NK-92 treated with Interleukin-12 subunit alpha and Interleukin-12 subunit beta, amount 100 ng/mL, for 24 hours (cell line): ENCODE data around the gene SRGAP2C.
"Not testable (repeated sequence)": the region's sequence is repeated elsewhere in the genome, so short reads cannot be mapped to it uniquely, and the experiment has no call there.

Source experiments
- DNase-seq: peaks from one replicate; lab custom pipeline; 2025; lab: John Stamatoyannopoulos, UW

The SRGAP2C gene

DNA sequence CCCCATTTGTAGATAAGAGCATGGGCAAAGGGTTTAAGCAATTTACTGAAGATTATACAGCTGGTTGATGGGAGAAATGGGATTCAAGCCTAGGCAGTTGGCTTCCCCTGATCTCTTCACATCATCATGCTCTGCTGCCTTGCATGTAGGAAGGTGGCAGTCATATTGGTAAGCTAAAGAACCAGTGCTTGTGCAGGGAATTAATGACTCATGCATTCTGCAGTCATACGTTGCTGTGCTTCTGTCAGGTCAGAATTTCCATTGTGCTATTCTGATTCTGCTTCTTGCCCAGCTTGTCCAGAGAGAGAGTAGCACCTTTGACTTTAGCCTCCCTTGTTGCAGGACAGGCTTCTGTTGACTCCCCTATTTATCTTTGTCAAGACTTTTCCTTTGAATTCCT, 153.2 kb downstream of the SRGAP2C start:
- not testable (repeated sequence) for DNase-seq

DNA sequence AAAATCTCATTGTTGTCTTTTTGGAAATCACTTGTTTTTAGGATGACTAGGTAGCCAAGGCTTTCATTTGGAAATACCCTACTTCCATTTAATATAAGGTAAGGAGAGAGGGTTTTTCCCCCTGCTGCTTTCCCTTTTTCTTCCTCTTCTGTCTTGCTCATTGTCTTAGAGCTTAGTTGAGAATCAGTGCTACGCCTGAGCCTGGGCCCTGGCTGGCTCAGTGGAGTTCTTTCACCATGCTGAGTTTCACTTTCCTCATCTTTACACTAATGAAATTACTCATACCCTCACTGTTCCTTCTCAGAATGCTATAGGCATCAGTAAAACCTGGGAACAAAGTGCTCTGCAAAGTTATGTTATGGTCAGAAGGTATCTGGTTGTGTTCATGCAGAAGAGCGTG, 154.8 kb downstream of the SRGAP2C start:
- DNase-seq = not testable (repeated sequence)

DNA sequence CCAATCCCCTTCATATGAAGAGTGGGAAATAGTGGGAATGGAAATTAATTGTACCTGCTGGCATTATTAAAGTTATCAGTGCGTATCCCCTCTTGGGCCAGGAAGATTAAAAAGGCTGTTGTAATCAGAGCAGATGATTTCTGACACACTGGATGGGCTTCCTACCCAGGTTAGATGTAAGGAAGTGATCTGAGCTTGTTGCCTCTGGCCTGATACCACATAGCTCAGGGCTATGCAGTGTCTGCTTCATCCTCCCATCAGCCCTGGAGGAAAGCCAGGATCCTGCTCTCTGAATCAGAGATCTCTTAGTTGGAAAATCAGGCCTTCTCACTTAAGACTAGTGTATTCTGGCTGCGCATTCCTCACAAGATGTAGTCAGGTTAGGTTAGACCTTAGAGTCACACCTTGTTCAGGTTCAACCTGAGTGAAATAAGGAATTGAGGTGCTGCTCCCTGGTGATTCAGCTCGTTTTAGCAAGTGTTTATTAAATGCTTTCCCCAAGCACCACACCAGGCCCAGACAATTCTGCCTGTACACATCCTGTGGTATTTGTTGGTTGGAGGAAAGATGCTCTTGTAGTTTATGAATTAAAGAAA, 158.6 kb downstream of the SRGAP2C start:
- not testable (repeated sequence) for DNase-seq

DNA sequence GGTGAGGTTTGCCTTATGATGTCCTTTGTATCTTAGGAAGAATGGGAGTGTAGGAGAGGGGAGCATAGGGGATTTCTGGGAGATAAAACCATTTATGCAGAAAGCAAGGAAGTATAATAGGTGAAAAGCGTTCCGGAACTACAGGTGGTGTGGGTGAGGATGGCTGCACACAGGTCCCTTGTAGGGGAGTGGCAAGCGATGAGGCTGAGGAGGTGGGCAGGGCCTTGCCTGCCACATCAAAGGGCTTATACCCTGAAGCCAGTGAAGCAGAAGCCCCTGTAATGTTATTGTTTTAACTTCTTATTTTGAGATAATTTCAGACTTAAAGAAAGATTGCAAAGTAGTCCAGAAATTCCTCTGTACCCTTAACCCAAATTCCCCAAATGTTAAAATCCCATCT, 159.6 kb downstream of the SRGAP2C start:
- not testable (repeated sequence) for DNase-seq

DNA sequence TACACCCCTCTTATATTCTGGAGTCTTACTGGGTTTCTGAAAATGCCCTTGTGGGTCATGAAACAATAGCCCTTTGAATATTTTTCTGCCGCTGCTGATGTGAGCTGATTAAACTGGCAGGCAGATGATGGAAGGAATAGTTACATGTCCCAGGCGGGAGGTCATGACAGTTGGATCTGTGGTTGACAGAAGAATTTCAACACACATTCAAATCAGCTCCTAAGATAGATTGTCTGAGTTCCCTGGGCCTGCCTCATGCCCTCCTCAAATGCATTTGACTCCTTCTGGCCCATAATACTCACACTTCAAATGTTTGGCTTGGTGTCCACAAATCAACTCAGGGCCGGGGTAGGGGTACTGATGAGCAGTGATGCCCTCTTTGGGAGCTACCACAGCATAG, 161.9 kb downstream of the SRGAP2C start:
- DNase-seq = not testable (repeated sequence)

DNA sequence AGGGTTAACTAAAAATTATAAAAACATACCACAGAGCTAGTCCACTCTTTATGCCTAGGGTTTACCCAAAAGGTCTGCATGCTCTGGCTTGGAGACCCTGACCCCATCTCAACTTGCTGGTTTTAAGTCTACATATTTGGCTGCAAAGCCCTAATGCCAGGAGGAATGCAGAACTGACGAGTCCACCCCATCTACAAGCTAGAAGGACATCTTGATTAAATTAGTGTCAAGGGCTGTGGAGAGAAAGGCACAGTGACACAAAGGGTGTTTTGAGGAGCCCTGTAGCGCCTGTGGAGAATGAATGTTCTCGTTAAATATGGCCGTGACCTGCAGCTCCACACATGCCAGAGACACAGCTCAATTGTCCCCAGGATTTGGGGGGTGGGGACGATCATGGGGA, 162.7 kb downstream of the SRGAP2C start:
- not testable (repeated sequence) for DNase-seq

DNA sequence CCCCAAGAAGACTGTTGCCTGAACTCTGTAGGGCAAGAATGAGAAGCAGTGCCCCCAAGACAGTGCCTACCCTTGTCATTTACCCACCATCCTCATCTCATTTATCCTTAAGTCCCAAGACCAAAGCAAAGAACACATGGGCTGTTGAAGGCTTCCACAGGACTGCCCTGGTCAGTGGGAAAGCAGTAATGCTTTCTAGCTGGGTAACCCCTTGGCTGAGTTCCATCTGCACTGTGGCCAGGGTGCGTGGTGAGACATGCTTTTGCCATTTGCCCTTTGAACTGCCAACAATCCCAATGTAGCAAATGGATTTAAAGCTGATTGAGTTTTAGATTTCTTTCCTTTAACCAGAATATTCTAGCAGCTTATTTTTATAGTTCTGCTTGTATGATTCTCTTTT, 163.3 kb downstream of the SRGAP2C start:
- not testable (repeated sequence) for DNase-seq

DNA sequence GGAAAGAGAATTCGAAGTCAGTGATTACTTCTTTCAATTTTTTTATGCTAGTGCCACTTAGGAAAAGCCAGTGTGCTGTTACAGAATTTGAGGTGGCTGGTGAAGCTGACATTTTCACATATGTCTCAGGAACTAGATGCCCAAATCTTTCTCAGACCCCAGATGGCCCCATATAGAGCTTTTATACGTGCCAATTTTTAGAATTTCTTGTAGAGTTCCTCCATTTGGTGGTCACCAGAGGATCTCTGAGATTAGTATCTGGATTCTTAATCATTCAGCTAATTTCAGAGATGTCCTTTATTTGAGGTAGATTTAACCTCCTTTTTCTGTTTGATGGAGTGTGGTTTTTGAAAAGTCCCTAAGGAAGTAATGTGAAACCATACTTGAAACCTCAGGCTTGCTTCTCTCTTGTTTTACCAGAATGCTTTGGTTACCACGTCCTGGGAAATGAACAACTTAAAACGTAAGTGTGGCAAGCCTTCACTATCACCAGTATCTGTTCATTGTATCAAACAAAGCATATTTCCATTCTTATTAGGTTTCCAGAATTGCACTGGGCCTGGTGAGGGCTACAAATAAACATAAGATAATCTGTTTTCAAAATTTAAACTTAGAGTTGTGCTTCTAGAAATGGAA, 164.7 kb downstream of the SRGAP2C start:
- not testable (repeated sequence) for DNase-seq

DNA sequence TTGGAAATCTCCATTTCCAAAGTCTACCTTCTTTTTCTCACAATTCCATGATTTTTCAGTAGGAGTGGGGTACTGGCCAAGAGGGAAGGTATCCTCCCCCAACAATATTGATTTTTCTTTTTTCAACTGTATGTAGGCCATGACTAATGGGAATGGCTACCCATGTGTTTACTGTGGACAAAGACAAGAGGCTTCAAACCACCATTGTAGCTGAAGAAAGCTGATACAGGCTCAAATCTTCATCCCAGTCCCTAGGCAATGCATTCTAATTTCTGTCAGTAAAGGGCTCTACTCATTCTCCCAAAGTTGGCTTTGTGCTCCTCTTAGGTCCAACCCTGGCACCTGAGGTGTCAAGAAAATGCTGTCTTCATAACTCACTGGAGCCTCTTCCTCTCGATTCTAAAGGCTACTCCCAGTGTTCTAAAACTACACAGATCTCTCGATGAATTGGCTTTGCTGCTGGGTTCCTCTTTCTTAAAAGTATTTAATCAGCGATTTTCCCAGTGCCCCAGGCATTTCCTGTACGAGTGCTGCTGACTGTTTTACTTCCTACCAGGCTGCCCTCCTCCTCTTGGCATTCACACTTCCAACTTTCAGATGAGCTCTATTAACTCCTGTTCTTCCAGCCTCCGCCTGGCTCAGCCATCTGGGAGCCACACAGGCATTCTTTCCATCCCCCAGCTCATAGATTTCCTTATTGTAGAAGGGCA, 171.1 kb downstream of the SRGAP2C start:
- not testable (repeated sequence) for DNase-seq

DNA sequence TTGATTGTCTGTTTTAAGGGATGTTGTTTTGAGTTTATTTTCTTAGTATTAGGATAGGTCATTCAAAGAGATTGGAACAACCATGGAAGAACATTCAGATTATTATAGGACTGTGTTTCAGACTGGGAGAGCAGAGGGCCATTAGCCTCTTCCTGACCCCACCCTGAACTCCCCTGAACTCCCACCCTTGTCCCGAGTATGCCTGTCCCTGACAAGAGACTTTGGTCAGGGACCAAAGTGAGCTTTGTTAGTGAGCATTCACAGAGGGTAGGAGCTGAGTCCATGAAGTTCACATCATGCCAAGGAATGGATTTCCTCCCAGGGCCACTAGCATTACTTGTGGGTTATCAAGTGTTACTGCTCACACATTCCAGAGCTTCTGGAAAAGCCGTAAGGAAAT, 172.0 kb downstream of the SRGAP2C start:
- not testable (repeated sequence) for DNase-seq

DNA sequence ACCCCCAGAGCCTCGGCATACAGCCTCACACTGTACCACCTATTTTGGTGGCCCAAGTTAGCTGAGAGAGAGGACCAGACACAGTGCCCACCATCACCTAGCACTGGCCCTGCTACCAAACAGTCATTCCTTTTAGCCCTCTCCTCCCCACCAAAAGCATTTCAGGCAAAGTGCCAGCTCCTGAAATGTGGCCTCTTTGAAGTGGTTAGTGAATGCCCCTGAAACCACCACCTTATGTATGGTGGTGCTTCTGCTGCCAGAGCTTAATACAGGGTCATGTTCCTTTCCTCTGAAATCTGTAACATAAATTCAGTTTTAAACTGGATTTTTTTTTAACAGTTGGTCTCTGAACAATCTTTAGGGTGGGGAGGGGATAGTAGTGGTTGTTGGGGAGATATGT, 175.8 kb downstream of the SRGAP2C start:
- DNase-seq = not testable (repeated sequence)

DNA sequence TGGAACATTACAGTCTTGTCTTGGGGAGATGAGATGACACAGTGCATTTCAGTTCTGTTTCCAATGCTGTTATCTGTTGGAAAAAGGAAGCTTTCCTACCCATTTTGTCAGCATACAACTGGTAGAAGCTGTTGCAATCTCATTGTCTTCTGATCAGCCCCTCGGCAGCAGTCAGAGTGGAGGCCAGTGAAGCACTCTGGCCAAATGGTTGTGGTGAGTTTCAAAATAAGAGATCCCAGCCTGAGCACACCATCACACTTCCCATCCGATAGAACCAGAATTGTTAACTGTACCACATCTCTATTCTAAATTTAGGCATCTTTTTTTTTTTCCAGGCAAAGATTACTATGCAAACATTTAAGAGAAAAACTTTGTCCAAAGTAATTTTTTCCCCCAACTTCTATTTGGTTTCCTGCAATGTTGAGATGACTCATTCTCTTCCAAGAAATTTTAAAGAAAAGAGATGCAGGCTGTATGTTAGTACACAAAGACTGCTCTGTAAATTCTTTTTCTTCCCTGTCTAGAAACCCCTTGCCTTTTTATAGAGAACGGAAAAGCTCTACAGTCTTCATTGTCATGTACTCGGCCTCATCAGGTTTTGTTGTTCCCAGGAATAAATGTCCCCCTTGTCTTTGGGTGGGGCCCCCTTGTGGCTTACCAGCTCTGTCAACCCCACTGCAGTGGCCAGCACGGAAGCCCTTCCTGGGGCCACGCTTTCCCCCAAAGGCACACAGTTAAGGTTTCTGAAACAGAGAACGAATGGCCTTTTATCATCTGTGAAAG, 176.9 kb downstream of the SRGAP2C start:
- DNase-seq = not testable (repeated sequence)

DNA sequence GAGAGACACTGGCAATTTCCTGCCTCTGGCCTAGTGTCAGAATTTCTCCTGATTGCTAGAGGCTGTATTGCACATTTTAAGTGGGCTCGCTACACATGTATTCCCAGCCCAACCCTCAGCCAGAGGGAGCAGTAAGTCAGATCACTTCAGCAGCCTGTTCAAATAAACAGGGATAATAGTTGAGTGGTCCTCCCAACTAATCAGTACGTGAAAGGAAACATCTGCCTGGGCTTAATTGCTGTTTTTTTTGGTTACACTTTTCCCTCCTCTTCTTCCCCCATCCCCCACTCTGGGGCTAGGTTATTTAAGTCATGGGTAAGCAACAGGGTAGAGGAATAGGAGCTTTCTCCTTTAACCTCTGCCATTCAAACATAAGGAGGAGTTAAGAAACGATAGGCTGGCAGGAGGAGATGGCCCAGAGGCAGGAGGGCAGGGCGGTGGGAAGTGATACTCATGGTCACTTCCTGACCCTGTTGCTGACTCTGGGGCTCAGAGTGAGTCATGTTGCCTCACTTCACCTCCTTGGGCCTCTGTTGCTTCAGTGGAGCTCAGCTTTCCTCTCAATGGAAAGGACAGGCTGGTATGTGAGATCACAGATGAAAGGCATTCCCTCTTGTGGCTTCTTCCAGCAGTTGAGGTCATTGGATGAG, 177.6 kb downstream of the SRGAP2C start:
- not testable (repeated sequence) for DNase-seq

DNA sequence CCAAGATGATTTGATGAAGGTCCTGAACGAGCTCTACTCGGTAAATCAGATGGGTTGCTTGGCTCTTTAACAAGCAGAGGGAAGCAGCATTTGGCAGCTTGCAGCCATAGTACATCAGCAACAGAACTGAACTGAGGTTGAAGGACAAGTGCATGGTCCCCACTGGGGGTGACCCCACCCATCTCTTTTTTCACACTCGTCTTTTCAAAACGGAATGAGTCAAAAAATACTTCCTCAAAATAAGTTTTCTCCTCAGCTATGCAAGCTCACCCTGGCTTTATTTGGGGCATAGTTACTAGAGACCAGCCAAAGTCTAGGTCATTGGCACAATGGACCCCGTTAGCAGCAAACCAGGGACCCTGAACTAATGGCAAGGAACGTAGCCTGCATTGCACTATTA, 180.5 kb downstream of the SRGAP2C start:
- DNase-seq = not testable (repeated sequence)

DNA sequence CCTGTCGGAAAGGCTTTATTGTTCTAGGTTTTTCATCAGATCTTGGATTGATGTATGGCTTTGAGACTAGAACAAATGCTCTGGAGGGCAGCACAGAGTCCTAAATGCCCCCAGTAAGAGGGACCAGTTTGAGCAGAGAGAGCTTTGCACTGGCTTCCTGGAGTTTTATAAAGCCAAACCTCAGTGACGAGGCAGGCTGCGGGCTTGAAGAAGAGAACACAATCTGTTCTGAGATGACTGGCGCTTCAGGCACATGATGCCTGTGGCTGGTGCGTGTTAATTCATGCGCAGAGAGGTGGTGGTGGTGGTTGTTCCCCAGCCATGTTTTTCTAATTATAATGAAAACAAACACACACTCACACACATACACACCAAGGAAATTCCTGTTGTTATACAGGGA, 180.9 kb downstream of the SRGAP2C start:
- DNase-seq = not testable (repeated sequence)

DNA sequence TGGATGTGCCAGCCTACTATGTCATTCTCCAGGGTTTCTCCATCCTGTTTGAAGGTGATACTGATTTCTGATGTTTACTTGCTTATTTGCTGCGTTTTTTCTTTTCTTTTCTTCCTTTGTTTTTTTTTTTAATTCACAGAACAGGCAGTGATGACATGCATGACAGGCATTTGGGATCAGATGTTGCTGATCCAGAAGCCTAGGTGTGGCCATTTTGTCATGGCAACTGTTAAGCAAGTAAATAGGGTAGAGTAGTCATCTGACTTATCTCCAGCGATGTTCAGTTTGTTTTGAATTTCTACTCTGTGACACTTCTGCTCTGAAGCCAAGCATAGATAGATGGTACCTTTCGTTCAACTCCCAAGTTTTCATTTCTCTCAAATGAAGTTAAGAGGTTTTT, 181.4 kb downstream of the SRGAP2C start:
- DNase-seq = not testable (repeated sequence)

DNA sequence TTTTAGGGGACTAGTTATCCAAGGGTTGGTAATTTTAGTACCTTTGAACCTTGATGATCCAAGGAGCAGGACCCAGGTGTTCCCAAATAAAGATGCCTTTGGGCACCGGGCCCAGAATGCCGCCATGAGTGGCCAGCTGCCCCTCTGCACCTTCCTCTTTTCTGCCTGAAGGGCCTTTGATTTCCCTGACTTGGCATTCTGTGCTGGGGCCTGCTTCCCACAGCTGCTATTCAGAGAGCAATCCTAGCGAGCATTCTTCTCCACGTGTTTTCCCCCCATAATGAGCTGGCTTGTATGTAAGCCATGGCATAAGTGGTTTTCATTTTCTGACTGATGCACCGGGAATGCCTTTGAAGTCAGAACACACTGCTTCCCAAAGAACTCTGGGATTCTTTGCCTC, 184.1 kb downstream of the SRGAP2C start:
- not testable (repeated sequence) for DNase-seq

DNA sequence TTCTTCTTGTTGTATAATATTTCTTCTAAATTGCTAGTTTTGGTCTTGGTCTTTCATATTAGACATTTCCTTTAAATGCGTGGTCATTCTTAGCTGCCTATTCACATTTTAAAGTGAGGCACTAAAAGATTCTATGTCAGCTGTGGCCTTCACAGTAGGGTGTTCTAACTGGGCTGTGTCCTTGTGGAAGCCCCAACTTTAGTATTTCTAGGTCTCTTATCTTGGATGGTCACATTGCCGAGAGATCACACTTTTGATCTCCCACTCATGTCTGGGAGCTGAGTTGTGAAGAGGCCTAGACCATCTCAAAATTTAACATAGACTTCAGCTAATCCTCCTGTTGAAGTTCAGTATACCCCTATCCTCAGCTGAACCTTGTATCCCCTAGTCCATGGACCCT, 185.2 kb downstream of the SRGAP2C start:
- not testable (repeated sequence) for DNase-seq

DNA sequence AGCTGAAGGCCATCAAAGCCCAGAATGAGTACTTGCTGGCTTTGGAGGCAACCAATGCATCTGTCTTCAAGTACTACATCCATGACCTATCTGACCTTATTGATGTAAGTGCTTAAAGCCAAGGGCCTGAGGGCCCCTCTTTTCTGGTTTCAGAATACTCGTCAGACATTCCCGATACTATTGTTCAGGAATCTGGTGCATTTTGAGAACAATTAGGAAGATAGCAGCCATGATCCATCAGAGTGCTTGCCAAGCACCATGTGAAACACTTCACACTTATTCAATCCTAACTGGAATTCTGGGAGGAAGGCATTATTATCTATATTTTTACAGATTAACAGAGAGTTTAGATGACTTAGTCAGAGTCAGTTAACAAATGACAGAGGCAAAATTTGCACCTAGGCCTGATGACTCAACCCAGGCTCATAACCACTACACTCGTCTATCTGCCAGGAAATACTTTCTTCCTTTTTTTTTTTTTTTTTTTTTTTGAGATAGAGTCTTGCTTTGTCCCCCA, 190.1 kb downstream of the SRGAP2C start:
- not testable (repeated sequence) for DNase-seq

DNA sequence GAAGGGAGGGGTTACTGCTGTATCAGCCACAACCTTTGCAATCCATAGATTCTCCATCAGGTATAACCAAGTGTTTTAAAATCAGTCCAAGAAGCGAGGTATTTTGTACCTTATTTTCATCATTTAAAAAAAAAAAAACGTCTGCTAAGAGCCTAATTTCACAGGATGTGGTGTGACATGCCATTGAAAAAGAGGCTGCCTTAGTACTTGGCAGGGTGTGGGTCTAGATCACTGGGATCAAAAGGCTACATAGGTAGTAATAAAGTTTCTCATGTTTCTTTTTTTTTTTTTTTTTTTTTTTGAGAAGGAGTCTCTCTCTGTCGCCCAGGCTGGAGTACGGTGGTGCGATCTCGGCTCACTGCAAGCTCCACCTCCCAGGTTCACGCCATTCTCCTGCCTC, 192.2 kb downstream of the SRGAP2C start:
- not testable (repeated sequence) for DNase-seq

DNA sequence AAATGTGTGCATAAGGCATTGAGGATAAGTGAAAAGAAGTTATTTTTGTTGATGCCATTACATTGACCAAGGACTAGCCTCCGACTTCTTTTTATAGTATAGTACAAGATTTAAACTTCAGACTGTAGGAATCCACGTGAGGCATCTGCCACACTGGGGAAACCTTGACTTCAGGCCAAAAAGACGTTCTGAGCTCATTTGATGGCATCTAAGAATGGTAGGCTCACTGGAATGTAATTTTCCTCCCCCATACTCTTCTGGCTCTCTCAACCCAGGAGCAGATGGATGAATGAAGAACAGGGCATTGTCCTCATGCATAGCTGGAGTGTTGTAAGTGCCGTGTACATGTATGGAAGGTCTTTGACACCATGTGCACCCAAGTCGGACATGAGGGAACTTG, 194.0 kb downstream of the SRGAP2C start:
- not testable (repeated sequence) for DNase-seq

DNA sequence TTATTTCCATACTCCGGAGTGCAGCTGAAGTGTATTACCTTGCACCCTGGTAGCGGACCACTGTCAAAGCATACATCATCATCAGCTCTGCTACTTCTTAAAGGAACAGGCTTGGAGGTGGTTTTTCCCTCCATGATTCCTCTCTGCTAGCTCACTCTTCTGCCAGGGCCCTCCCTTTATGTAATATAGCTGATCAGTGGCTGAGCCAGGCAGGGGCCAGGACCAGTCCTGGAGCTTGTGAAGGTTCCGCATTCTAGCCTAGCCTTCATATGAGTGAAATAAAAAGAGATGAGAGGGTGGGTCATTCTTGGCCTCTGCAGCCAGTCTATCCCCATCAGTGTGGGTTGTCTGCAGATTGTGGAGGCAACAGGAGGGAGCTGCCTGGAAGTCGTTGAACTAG, 200.0 kb downstream of the SRGAP2C start:
- not testable (repeated sequence) for DNase-seq
